ENCODE results near the gene PRSS33.

The PRSS33 gene

DNA sequence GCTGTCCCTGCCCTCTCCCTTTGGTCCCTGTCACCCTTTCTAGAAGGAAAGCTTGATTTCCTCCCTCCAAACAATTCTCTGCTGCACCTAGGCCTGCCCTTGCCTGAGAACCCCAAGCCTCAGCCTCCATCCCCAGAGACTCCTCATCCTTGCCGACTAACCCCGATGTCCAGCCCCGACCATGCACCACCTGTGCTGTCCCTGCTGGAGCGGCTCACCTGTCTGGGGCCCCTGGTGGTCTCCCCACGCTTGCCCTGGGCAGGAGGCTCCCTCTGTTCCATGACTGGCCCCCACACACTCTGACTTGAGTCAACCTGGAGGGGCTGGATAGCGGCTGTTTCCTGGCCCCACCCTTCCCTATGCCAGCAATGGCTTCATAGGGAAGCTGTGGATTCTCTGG is 46.9 kb downstream of the PRSS33 start:
- H3K4me2 ChIP-seq (ENCODE audit: low read depth, low read length, poor library complexity, severe bottlenecking) = no peak overlapping the region
- no peaks in the 10 kb centered on the region for H3K9me2 ChIP-seq (replicated peaks; ENCODE audit: insufficient read depth, low read length)
- no peak overlapping the region for H3K9ac ChIP-seq (ENCODE audit: low read length)
- no peaks in the 10 kb centered on the region for H3K36me3 ChIP-seq (ENCODE audit: low read length)
- no peaks in the 10 kb centered on the region for H4K20me1 ChIP-seq (ENCODE audit: low read depth, low read length)
- no peaks in the 10 kb centered on the region for H3K79me2 ChIP-seq (ENCODE audit: insufficient read depth, low read length)
- H3K27me3 ChIP-seq (ENCODE audit: low read length) = no peaks in the 10 kb centered on the region
- no peaks in the 10 kb centered on the region for H3K9me3 ChIP-seq (ENCODE audit: insufficient read depth, low read length)
- H2AFZ ChIP-seq (ENCODE audit: low read depth, low read length, severe bottlenecking) = no peak overlapping the region
- no peaks in the 10 kb centered on the region for H3F3A ChIP-seq (ENCODE audit: insufficient read depth)
- TF ChIP-seq CTCF (IDR thresholded peaks at IDR 0.05; ENCODE audit: insufficient read depth, low read length, poor library complexity, severe bottlenecking) (no peak), EZH2phosphoT487 (conservative IDR thresholded peaks at IDR 0.05; ENCODE audit: low read length) (no peak)
- no peak overlapping the region for H3K4me3 ChIP-seq (ENCODE audit: insufficient read depth, low read length, poor library complexity, severe bottlenecking)
- H3K27ac ChIP-seq (ENCODE audit: low read depth, low read length) = no peak overlapping the region

- Histone ChIP-seq H3K9me2 (replicated peaks; ENCODE audit: insufficient read depth, low read length) (no peaks in the 10 kb centered on the region), H3K36me3 (ENCODE audit: low read length) (no peaks in the 10 kb centered on the region), H3K9me3 (ENCODE audit: insufficient read depth, low read length) (no peaks in the 10 kb centered on the region), H3K4me3 (ENCODE audit: insufficient read depth, low read length, poor library complexity, severe bottlenecking) (no peak overlapping the region), H3K79me2 (ENCODE audit: insufficient read depth, low read length) (no peaks in the 10 kb centered on the region), H3K4me2 (ENCODE audit: low read depth, low read length, poor library complexity, severe bottlenecking) (no peak overlapping the region), H3F3A (ENCODE audit: insufficient read depth) (no peaks in the 10 kb centered on the region), H3K27me3 (ENCODE audit: low read length) (no peaks in the 10 kb centered on the region), H2AFZ (ENCODE audit: low read depth, low read length, severe bottlenecking) (no peak overlapping the region), H3K9ac (ENCODE audit: low read length) (no peak overlapping the region), H4K20me1 (ENCODE audit: low read depth, low read length) (no peaks in the 10 kb centered on the region), H3K27ac (ENCODE audit: low read depth, low read length) (no peak overlapping the region)
- TF ChIP-seq EZH2phosphoT487 (conservative IDR thresholded peaks at IDR 0.05; ENCODE audit: low read length) (no peak), CTCF (IDR thresholded peaks at IDR 0.05; ENCODE audit: insufficient read depth, low read length, poor library complexity, severe bottlenecking) (no peak)
Observed at GRCh38 chr16:2739625-2740430, 47.5 kb downstream of the PRSS33 start.

- no peak for TF ChIP-seq CTCF (IDR thresholded peaks at IDR 0.05; ENCODE audit: insufficient read depth, low read length, poor library complexity, severe bottlenecking)
- no peak for TF ChIP-seq EZH2phosphoT487 (conservative IDR thresholded peaks at IDR 0.05; ENCODE audit: low read length)
- H2AFZ ChIP-seq (ENCODE audit: low read depth, low read length, severe bottlenecking) = no peak overlapping the region
- H3K4me3 ChIP-seq (ENCODE audit: insufficient read depth, low read length, poor library complexity, severe bottlenecking) = no peak overlapping the region
- no peaks in the 10 kb centered on the region for H3K9me3 ChIP-seq (ENCODE audit: insufficient read depth, low read length)
- H3K79me2 ChIP-seq (ENCODE audit: insufficient read depth, low read length) = no peaks in the 10 kb centered on the region
- no peaks in the 10 kb centered on the region for H4K20me1 ChIP-seq (ENCODE audit: low read depth, low read length)
- H3K9ac ChIP-seq (ENCODE audit: low read length) = no peak overlapping the region
- no peaks in the 10 kb centered on the region for H3K27me3 ChIP-seq (ENCODE audit: low read length)
- no peaks in the 10 kb centered on the region for H3K36me3 ChIP-seq (ENCODE audit: low read length)
- H3F3A ChIP-seq (ENCODE audit: insufficient read depth) = no peaks in the 10 kb centered on the region
- H3K4me2 ChIP-seq (ENCODE audit: low read depth, low read length, poor library complexity, severe bottlenecking) = no peak overlapping the region
- H3K9me2 ChIP-seq (replicated peaks; ENCODE audit: insufficient read depth, low read length) = no peaks in the 10 kb centered on the region
- no peak overlapping the region for H3K27ac ChIP-seq (ENCODE audit: low read depth, low read length)
Observed at GRCh38 chr16:2738615-2739014, 48.7 kb downstream of the PRSS33 start.

Data from SU-DHL-6 (cell line).